Measurements from ENCODE around the gene C19orf12. TPM values are rescaled to one million over a fixed set of nuclear protein-coding genes. Genes with fewer than 3 reads are reported as not detected.
A peak's percentile ranks its signal among the peaks of the same experiment; 100 is the strongest.

The C19orf12 gene
- total and polyA plus RNA-seq, 2 donors (not counting 1 experiment from before 2014, with no cell fraction given): 25.4 to 26.8 TPM

- H3K4me1 ChIP-seq (ENCODE audit: control insufficient read depth, extremely low read depth, insufficient read depth, low read length): peaks cover 16% of the 10 kb centered on the region
- no peak for DNase-seq (ENCODE audit: low read depth in 2 of 2)
- TF ChIP-seq CTCF (conservative IDR thresholded peaks at IDR 0.05 in 1 of 2, IDR thresholded peaks at IDR 0.05 in 1 of 2; ENCODE audit: low read depth in 1 of 2, low read length in 2 of 2) (no peak), EZH2 (IDR thresholded peaks at IDR 0.05; ENCODE audit: low read length, missing control alignments) (no peak)
- peak overlapping the region; percentile 92 for H3K4me2 ChIP-seq (ENCODE audit: extremely low read depth, insufficient read depth, low read length)
- peaks cover 8% of the 10 kb centered on the region for H3K79me2 ChIP-seq (ENCODE audit: control insufficient read depth, insufficient read depth, low read length)
- peak overlapping the region; percentile 60 for H2AFZ ChIP-seq (ENCODE audit: low read length)
- H3K36me3 ChIP-seq (ENCODE audit: control insufficient read depth, insufficient read depth, low read length): no peaks in the 10 kb centered on the region
- no peaks in the 10 kb centered on the region for H3K9me3 ChIP-seq (ENCODE audit: control insufficient read depth, insufficient read depth, low read depth, low read length)
- H3K9ac ChIP-seq (ENCODE audit: insufficient read depth, low read length): peak overlapping the region; percentile 45
- H3K4me3 ChIP-seq (replicated peaks in 1 of 4; ENCODE audit: control extremely low read depth in 1 of 4, insufficient read depth in 1 of 4, low read depth in 3 of 4, low read length in 4 of 4): peak overlapping the region; percentile 33 to 55 (median 40)
- H3K27ac ChIP-seq (ENCODE audit: insufficient read depth, low read length): peak overlapping the region; percentile 92
- H4K20me1 ChIP-seq (ENCODE audit: control insufficient read depth, extremely low read depth, insufficient read depth, low read length): no peaks in the 10 kb centered on the region
- H3K27me3 ChIP-seq (ENCODE audit: control insufficient read depth, insufficient read depth, low read length): no peaks in the 10 kb centered on the region
These were observed 52.8 kb downstream of the C19orf12 start for GRCh38 chr19:29662278-29662603.

- TF ChIP-seq EZH2 (IDR thresholded peaks at IDR 0.05; ENCODE audit: low read length, missing control alignments): no peak
- TF ChIP-seq CTCF (conservative IDR thresholded peaks at IDR 0.05 in 1 of 2, IDR thresholded peaks at IDR 0.05 in 1 of 2; ENCODE audit: low read depth in 1 of 2, low read length in 2 of 2): no peak
- no peak overlapping the region for H3K27ac ChIP-seq (ENCODE audit: insufficient read depth, low read length)
These were observed 54.2 kb downstream of the C19orf12 start for GRCh38 chr19:29660835-29661234.

GRCh38 chr19:29658221-29658991 is 56.7 kb downstream of the C19orf12 start:
- H3K9ac ChIP-seq (ENCODE audit: insufficient read depth, low read length): no peak overlapping the region
- H3K4me1 ChIP-seq (ENCODE audit: control insufficient read depth, extremely low read depth, insufficient read depth, low read length): peaks cover 7% of the 10 kb centered on the region
- no peak for TF ChIP-seq CTCF (conservative IDR thresholded peaks at IDR 0.05 in 1 of 2, IDR thresholded peaks at IDR 0.05 in 1 of 2; ENCODE audit: low read depth in 1 of 2, low read length in 2 of 2)
- TF ChIP-seq EZH2 (IDR thresholded peaks at IDR 0.05; ENCODE audit: low read length, missing control alignments): no peak
- no peaks in the 10 kb centered on the region for H3K9me3 ChIP-seq (ENCODE audit: control insufficient read depth, insufficient read depth, low read depth, low read length)
- peak in 1 of 2 donors; percentile 55 for DNase-seq (ENCODE audit: low read depth in 2 of 2)
- H4K20me1 ChIP-seq (ENCODE audit: control insufficient read depth, extremely low read depth, insufficient read depth, low read length): no peaks in the 10 kb centered on the region
- no peaks in the 10 kb centered on the region for H3K27me3 ChIP-seq (ENCODE audit: control insufficient read depth, insufficient read depth, low read length)
- no peaks in the 10 kb centered on the region for H3K36me3 ChIP-seq (ENCODE audit: control insufficient read depth, insufficient read depth, low read length)
- H2AFZ ChIP-seq (ENCODE audit: low read length): no peak overlapping the region
- no peaks in the 10 kb centered on the region for H3K79me2 ChIP-seq (ENCODE audit: control insufficient read depth, insufficient read depth, low read length)
- H3K4me3 ChIP-seq (replicated peaks in 1 of 4; ENCODE audit: control extremely low read depth in 1 of 4, insufficient read depth in 1 of 4, low read depth in 3 of 4, low read length in 4 of 4): no peak overlapping the region
- H3K27ac ChIP-seq (ENCODE audit: insufficient read depth, low read length): no peak overlapping the region
- no peak overlapping the region for H3K4me2 ChIP-seq (ENCODE audit: extremely low read depth, insufficient read depth, low read length)

More at GRCh38 chr19:29660835-29661234, 54.2 kb downstream of the C19orf12 start:
- H3K4me2 ChIP-seq (ENCODE audit: extremely low read depth, insufficient read depth, low read length): no peak overlapping the region
- H3K4me1 ChIP-seq (ENCODE audit: control insufficient read depth, extremely low read depth, insufficient read depth, low read length): peaks cover 9% of the 10 kb centered on the region
- no peaks in the 10 kb centered on the region for H3K9me3 ChIP-seq (ENCODE audit: control insufficient read depth, insufficient read depth, low read depth, low read length)
- H3K4me3 ChIP-seq (replicated peaks in 1 of 4; ENCODE audit: control extremely low read depth in 1 of 4, insufficient read depth in 1 of 4, low read depth in 3 of 4, low read length in 4 of 4): no peak overlapping the region
- no peak for DNase-seq (ENCODE audit: low read depth in 2 of 2)
- peaks cover 2% of the 10 kb centered on the region for H3K79me2 ChIP-seq (ENCODE audit: control insufficient read depth, insufficient read depth, low read length)
- H3K36me3 ChIP-seq (ENCODE audit: control insufficient read depth, insufficient read depth, low read length): no peaks in the 10 kb centered on the region
- no peak overlapping the region for H2AFZ ChIP-seq (ENCODE audit: low read length)
- H3K27me3 ChIP-seq (ENCODE audit: control insufficient read depth, insufficient read depth, low read length): no peaks in the 10 kb centered on the region
- no peak overlapping the region for H3K9ac ChIP-seq (ENCODE audit: insufficient read depth, low read length)
- no peaks in the 10 kb centered on the region for H4K20me1 ChIP-seq (ENCODE audit: control insufficient read depth, extremely low read depth, insufficient read depth, low read length)
